RWPE1 (cell line): Measurements from ENCODE around the gene IRAK1BP1.

Experiments
- CTCF ChIA-PET: fragments of 350-600 bp; sonication (Branson Sonifier 250); formaldehyde crosslinking; extraction: SDS; loops from one replicate; lab custom pipeline; 2021; lab: Yijun Ruan, JAX
- POLR2A ChIA-PET: fragments of 400-600 bp; formaldehyde crosslinking; extraction: SDS; loops from one replicate; lab custom pipeline; 2020; ENCODE audit warnings: antibody characterized with exemption; ENCODE audit not compliant: low non-redundant PET; lab: Yijun Ruan, JAX
- DNase-seq: peaks from one replicate; pipeline ENCODE4 v3.0.0; 2012; ENCODE audit warnings: low spot score
- H3K27ac ChIP-seq: fragments of 450-650 bp; 2 replicates; pipeline ENCODE4 v1.5.1; 2017
- CTCF ChIP-seq: fragments of 450-650 bp; conservative IDR thresholded peaks from 2 replicates; pipeline ENCODE4 v1.5.1; 2017; ENCODE audit warnings: low read depth, mild to moderate bottlenecking

The IRAK1BP1 gene

DNA sequence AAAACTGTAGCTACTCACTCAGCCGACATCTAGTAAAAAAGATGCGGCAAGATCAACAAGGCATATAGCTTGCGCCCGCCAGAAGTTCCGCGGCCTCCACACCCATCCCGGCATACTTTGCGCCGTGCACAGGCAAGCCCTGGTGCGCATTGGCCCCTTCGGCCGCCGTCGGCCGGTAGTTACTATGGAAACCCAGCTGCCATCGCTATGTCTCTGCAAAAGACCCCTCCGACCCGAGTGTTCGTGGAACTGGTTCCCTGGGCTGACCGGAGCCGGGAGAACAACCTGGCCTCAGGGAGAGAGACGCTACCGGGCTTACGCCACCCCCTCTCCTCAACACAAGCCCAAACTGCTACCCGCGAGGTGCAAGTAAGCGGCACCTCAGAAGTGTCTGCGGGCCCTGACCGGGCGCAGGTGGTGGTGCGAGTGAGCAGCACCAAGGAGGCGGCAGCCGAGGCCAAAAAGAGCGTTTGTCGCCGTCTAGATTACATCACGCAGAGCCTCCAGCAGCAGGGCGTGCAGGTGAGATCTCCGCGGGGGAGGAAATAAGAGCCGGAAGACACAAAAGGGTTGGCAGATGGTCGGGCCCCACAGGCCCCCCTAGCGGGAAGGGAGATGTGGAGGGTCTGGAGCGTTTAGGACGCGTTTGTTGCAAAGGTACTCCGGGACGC lies at the start of gene IRAK1BP1:
Gene IRAK1BP1 (plus strand): TSS at position 182 of the 671 bp plus-strand sequence. CDS start 26 bp downstream, at position 208.
- DNase-seq: peak; percentile 71
- TF ChIP-seq CTCF: peak; percentile 38
- peak within 1 kb of the TSS; percentile 85 for H3K27ac ChIP-seq
- ChIA-PET POLR2A (interaction anchor here (0.5 kb wide), 1 partner anchor 329 kb away, joined by 5 read pairs; no protein-coding TSS in a partner anchor), CTCF (interaction anchor here (0.6 to 0.7 kb wide), 2 partner anchors 41 to 57 kb away, joined by 3 to 4 read pairs; no protein-coding TSS in a partner anchor)

DNA sequence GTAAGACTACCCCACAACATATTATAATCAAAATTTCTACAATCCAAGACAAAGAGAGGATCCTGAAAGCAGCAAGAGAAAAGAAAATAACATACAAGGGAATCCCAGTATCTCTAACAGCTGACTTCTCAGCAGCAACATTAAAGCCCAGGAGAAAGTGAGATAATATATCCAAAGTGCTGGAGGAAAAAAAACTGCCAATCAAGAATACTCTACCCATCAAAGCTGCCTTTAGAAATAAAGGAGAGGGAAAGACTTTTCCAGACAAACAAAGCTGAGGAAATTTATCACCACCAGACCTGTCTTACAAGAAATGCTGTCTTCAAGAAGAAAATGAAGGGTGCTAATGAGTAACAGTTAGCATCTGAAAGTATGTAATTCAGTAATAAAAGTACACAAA lies 43.3 kb upstream of the IRAK1BP1 start:
- ChIA-PET POLR2A (interaction anchor here (0.9 kb wide), 1 partner anchor 23 kb away, joined by 3 read pairs; no protein-coding TSS in a partner anchor), CTCF (interaction anchor here (1.2 kb wide), 1 partner anchor 14 kb away, joined by 7 read pairs; no protein-coding TSS in a partner anchor)
- TF ChIP-seq CTCF: no peak

GRCh38 chr6:78829407-78829806 lies 37.9 kb upstream of the IRAK1BP1 start:
- ChIA-PET CTCF (no interaction called here), POLR2A (no interaction called here)
- no peak for TF ChIP-seq CTCF
- no peak for DNase-seq
- no peak overlapping the region for H3K27ac ChIP-seq

More for the DNA sequence above, 43.3 kb upstream of the IRAK1BP1 start:
- no peak overlapping the region for H3K27ac ChIP-seq
- no peak for DNase-seq

- no peak for TF ChIP-seq CTCF
- DNase-seq: no peak
- ChIA-PET CTCF (interaction anchor here (0.7 kb wide), 1 partner anchor 314 kb away, joined by 3 read pairs; no protein-coding TSS in a partner anchor), POLR2A (no interaction called here)
- no peak overlapping the region for H3K27ac ChIP-seq
Observed at GRCh38 chr6:78830805-78831204, 36.5 kb upstream of the IRAK1BP1 start.

GRCh38 chr6:78831492-78831891 lies 35.9 kb upstream of the IRAK1BP1 start:
- no peak for TF ChIP-seq CTCF
- ChIA-PET CTCF (no interaction called here), POLR2A (no interaction called here)

GRCh38 chr6:78832091-78832808 lies 35.1 kb upstream of the IRAK1BP1 start:
- TF ChIP-seq CTCF: no peak
- ChIA-PET POLR2A (no interaction called here), CTCF (no interaction called here)
- no peak for DNase-seq
- H3K27ac ChIP-seq: no peak overlapping the region

More at GRCh38 chr6:78831492-78831891, 35.9 kb upstream of the IRAK1BP1 start:
- no peak for DNase-seq
- H3K27ac ChIP-seq: no peak overlapping the region
